H9 (cell line): ENCODE measurements around the gene PITPNB. TPM values are rescaled to one million over a fixed set of nuclear protein-coding genes. Genes with fewer than 3 reads are reported as not detected.

Source experiments
- DNase-seq: peaks from one replicate; pipeline ENCODE4 v3.0.0-alpha.2; 2017
- H2AFZ ChIP-seq: one replicate; pipeline ENCODE4 v1.6.1; 2013; ENCODE audit warnings: mild to moderate bottlenecking, low read length, control low read depth, moderate library complexity
- H2AK5ac ChIP-seq: 2 replicates; pipeline ENCODE4 v1.6.1; 2013; ENCODE audit warnings: low read length, control low read depth, mixed read lengths; ENCODE audit not compliant: insufficient read length
- H2BK120ac ChIP-seq: one replicate; pipeline ENCODE4 v1.6.1; 2013; ENCODE audit warnings: low read depth, mild to moderate bottlenecking, low read length, control low read depth, inconsistent platforms; ENCODE audit not compliant: poor library complexity, severe bottlenecking
- H2BK12ac ChIP-seq: 2 replicates; pipeline ENCODE4 v1.6.1; 2013; ENCODE audit warnings: low read length, control low read depth, mixed read lengths, low read depth; ENCODE audit not compliant: insufficient read length
- H2BK15ac ChIP-seq: 2 replicates; pipeline ENCODE4 v1.6.1; 2013; ENCODE audit warnings: low read depth, low read length, control low read depth
- H2BK20ac ChIP-seq: one replicate; pipeline ENCODE4 v1.6.1; 2013; ENCODE audit warnings: low read depth, mild to moderate bottlenecking, low read length, control low read depth, inconsistent platforms; ENCODE audit not compliant: poor library complexity, severe bottlenecking
- H2BK5ac ChIP-seq: 2 replicates; pipeline ENCODE4 v1.6.1; 2013; ENCODE audit warnings: low read length, control low read depth, mixed read lengths; ENCODE audit not compliant: insufficient read length
- H3K14ac ChIP-seq: 2 replicates; pipeline ENCODE4 v1.6.1; 2013; ENCODE audit warnings: low read length, control low read depth; ENCODE audit not compliant: insufficient read depth
- H3K18ac ChIP-seq: 2 replicates; pipeline ENCODE4 v1.6.1; 2013; ENCODE audit warnings: low read depth, mild to moderate bottlenecking, mixed read lengths, low read length, control low read depth; ENCODE audit not compliant: insufficient read length
- H3K23ac ChIP-seq: 2 replicates; pipeline ENCODE4 v1.6.1; 2013; ENCODE audit warnings: low read length, control low read depth, mixed read lengths, low read depth; ENCODE audit not compliant: insufficient read length
- H3K23me2 ChIP-seq: 2 replicates; pipeline ENCODE4 v1.6.1; 2013; ENCODE audit warnings: low read depth, mild to moderate bottlenecking, mixed read lengths, low read length, control low read depth; ENCODE audit not compliant: insufficient read length, poor library complexity, severe bottlenecking
- H3K27ac ChIP-seq: 2 replicates; pipeline ENCODE4 v1.5.1; 2013; ENCODE audit warnings: low read length, control low read depth, mixed read lengths, low read depth; ENCODE audit not compliant: insufficient read length
- H3K27me3 ChIP-seq: 2 replicates; pipeline ENCODE4 v1.6.1; 2013; ENCODE audit warnings: low read length, control low read depth, inconsistent platforms; ENCODE audit not compliant: insufficient read depth
- H3K4ac ChIP-seq: 2 replicates; pipeline ENCODE4 v1.6.1; 2013; ENCODE audit warnings: low read depth, mild to moderate bottlenecking, control low read depth, inconsistent platforms, low read length, moderate library complexity
- H3K4me1 ChIP-seq: 2 replicates; pipeline ENCODE4 v1.6.1; 2013; ENCODE audit warnings: low read length, control low read depth, inconsistent platforms; ENCODE audit not compliant: insufficient read depth
- H3K4me2 ChIP-seq: 2 replicates; pipeline ENCODE4 v1.6.1; 2013; ENCODE audit warnings: low read length, control low read depth, mixed read lengths; ENCODE audit not compliant: insufficient read length, insufficient read depth
- H3K56ac ChIP-seq: 2 replicates; pipeline ENCODE4 v1.6.1; 2013; ENCODE audit warnings: low read depth, mild to moderate bottlenecking, mixed read lengths, low read length, control low read depth; ENCODE audit not compliant: insufficient read length
- H3K79me1 ChIP-seq: 2 replicates; pipeline ENCODE4 v1.6.1; 2013; ENCODE audit warnings: low read depth, mild to moderate bottlenecking, moderate library complexity, low read length, control low read depth, inconsistent platforms; ENCODE audit not compliant: insufficient read depth, poor library complexity, severe bottlenecking
- H3K79me2 ChIP-seq: 2 replicates; pipeline ENCODE4 v1.6.1; 2013; ENCODE audit warnings: low read length, control low read depth, inconsistent platforms; ENCODE audit not compliant: insufficient read depth
- H3K9ac ChIP-seq: 2 replicates; pipeline ENCODE4 v1.6.1; 2013; ENCODE audit warnings: low read length, control low read depth, mixed read lengths; ENCODE audit not compliant: insufficient read length; ENCODE audit errors: extremely low read depth
- H3K9me3 ChIP-seq: one replicate; pipeline ENCODE4 v1.6.1; 2013; ENCODE audit warnings: low read depth, low read length, inconsistent platforms; ENCODE audit not compliant: control insufficient read depth
- H3T11ph ChIP-seq: one replicate; pipeline ENCODE4 v1.6.1; 2013; ENCODE audit warnings: mild to moderate bottlenecking, low read length, control low read depth, inconsistent platforms
- H4K20me1 ChIP-seq: one replicate; pipeline ENCODE4 v1.6.1; 2013; ENCODE audit not compliant: control insufficient read depth, insufficient read length, insufficient read depth
- H4K5ac ChIP-seq: 2 replicates; pipeline ENCODE4 v1.6.1; 2013; ENCODE audit warnings: low read depth, mild to moderate bottlenecking, mixed read lengths, low read length, control low read depth; ENCODE audit not compliant: insufficient read length
- H4K8ac ChIP-seq: replicated peaks from 2 replicates; pipeline ENCODE4 v1.6.1; 2013; ENCODE audit warnings: low read length, control low read depth, mixed read lengths, low read depth; ENCODE audit not compliant: insufficient read length
- H4K91ac ChIP-seq: 2 replicates; pipeline ENCODE4 v1.6.1; 2013; ENCODE audit warnings: low read depth, mild to moderate bottlenecking, moderate library complexity, mixed read lengths, low read length, control low read depth; ENCODE audit not compliant: insufficient read length
- H3K27ac Mint-ChIP-seq, 3 experiments: 2 replicates in 2 of 3; 3 replicates in 1 of 3; pipeline ENCODE4 v1.8.0; 2020 to 2021; ENCODE audit warnings: mixed read lengths in 3 of 3, mild to moderate bottlenecking in 1 of 3, moderate library complexity in 1 of 3
- H3K27me3 Mint-ChIP-seq: 2 replicates; pipeline ENCODE4 v1.8.0; 2021; ENCODE audit warnings: low read depth, mild to moderate bottlenecking, moderate library complexity, mixed read lengths
- H3K36me3 Mint-ChIP-seq, 3 experiments: 2 replicates in 2 of 3; 3 replicates in 1 of 3; pipeline ENCODE4 v1.8.0; 2020 to 2021; ENCODE audit warnings: low read depth in 3 of 3, mixed read lengths in 3 of 3; ENCODE audit not compliant: insufficient read depth in 1 of 3
- H3K4me1 Mint-ChIP-seq, 2 experiments: 2 replicates each; pipeline ENCODE4 v1.8.0; 2020; ENCODE audit warnings: mixed read lengths in 2 of 2
- H3K4me3 Mint-ChIP-seq, 2 experiments: 2 replicates in 1 of 2; 3 replicates in 1 of 2; pipeline ENCODE4 v1.8.0; 2020 to 2021; ENCODE audit warnings: mild to moderate bottlenecking in 2 of 2, mixed read lengths in 2 of 2, moderate library complexity in 1 of 2
- H3K9me3 Mint-ChIP-seq, 2 experiments: 2 replicates in 1 of 2; 3 replicates in 1 of 2; pipeline ENCODE4 v1.8.0; 2020; ENCODE audit warnings: mild to moderate bottlenecking in 2 of 2, mixed read lengths in 2 of 2, moderate library complexity in 1 of 2
- WGBS: extraction: QIAGEN DNeasy Blood & Tissue Kit; methylation state at CpG from one replicate; pipeline ENCODE4 v1.1.7; 2013; ENCODE audit warnings: missing lambda C conversion rate, low lambda C conversion rate, mixed read lengths; ENCODE audit not compliant: insufficient read length; ENCODE audit errors: extremely low coverage; 5-methylcytosine and 5-hydroxymethylcytosine counted together
- total RNA-seq: library from RNA; stranded (reverse); gene quantifications from 2 replicates; pipeline ENCODE4 v1.2.1, GENCODE V29; 2021
- TF ChIP-seq, protein P1 (sequence below): fragments of 200-600 bp; sonication (generic); conservative IDR thresholded peaks from 3 replicates; pipeline ENCODE4 v1.8.0; 2021; ENCODE audit warnings: antibody characterized with exemption, mild to moderate bottlenecking

PITPNB gene
- total RNA-seq, 1 experiment from 2014 or later: 106 TPM

DNA sequence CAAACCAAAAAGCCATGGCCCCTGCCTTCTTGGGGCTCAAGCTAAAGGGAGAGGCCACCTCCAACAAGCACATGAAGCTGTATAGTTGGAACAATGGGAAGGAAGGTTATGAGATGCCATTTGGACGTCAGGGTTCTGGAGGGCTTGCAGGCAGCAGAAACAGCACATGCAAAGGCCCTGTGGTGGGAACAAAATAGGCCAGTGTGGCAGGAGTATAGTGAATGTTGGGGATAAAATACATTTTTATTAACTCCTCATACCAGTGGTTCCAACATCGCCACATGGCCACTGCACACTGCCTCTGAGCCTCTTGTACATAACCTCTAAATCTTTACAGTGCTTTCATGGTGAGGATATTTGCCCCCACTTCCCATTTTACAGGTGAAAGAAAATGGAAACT lies 85.3 kb downstream of the PITPNB start:
- no peak overlapping the region for H2BK12ac ChIP-seq
- no peak overlapping the region for H2BK5ac ChIP-seq
- no peaks in the 10 kb centered on the region for H3K27me3 ChIP-seq
- no peak overlapping the region for H2BK120ac ChIP-seq
- no peak overlapping the region for H2BK15ac ChIP-seq
- no peak overlapping the region for H3K56ac ChIP-seq
- H3K18ac ChIP-seq: no peak overlapping the region
- no peaks in the 10 kb centered on the region for H3K9me3 ChIP-seq
- H3K79me2 ChIP-seq: no peaks in the 10 kb centered on the region
- Mint-ChIP-seq H3K36me3 (peaks cover 6 to 16% (median 8%) of the 10 kb centered on the region in 3 experiments), H3K9me3 (peaks cover 12 to 16% of the 10 kb centered on the region in 2 experiments), H3K27me3 (peaks cover 3% of the 10 kb centered on the region; the same call in 1 of the 2 replicates), H3K4me3 (no peak overlapping the region), H3K4me1 (peaks cover 18 to 23% of the 10 kb centered on the region in 2 experiments), H3K27ac (no peak overlapping the region)
- H3K14ac ChIP-seq: no peak overlapping the region
- no peaks in the 10 kb centered on the region for H3K79me1 ChIP-seq
- H3K23me2 ChIP-seq: no peaks in the 10 kb centered on the region
- no peak overlapping the region for H4K91ac ChIP-seq
- no CpG with 5 or more reads among the region's 2 CpGs for WGBS
- no peak overlapping the region for H2AK5ac ChIP-seq
- no peak overlapping the region for H2BK20ac ChIP-seq
- no peak overlapping the region for H2AFZ ChIP-seq
- H4K8ac ChIP-seq: no peak overlapping the region
- no peak overlapping the region for H3K9ac ChIP-seq
- no peak for DNase-seq
- no peak overlapping the region for H3K4ac ChIP-seq
- H3K27ac ChIP-seq: no peak overlapping the region
- H4K20me1 ChIP-seq: no peaks in the 10 kb centered on the region
- H3K23ac ChIP-seq: no peak overlapping the region
- H4K5ac ChIP-seq: no peak overlapping the region
- no peak overlapping the region for H3T11ph ChIP-seq
- H3K4me1 ChIP-seq: no peaks in the 10 kb centered on the region; the same call in 1 of the 2 replicates
- no peak overlapping the region for H3K4me2 ChIP-seq
- TF ChIP-seq, protein P1, sequence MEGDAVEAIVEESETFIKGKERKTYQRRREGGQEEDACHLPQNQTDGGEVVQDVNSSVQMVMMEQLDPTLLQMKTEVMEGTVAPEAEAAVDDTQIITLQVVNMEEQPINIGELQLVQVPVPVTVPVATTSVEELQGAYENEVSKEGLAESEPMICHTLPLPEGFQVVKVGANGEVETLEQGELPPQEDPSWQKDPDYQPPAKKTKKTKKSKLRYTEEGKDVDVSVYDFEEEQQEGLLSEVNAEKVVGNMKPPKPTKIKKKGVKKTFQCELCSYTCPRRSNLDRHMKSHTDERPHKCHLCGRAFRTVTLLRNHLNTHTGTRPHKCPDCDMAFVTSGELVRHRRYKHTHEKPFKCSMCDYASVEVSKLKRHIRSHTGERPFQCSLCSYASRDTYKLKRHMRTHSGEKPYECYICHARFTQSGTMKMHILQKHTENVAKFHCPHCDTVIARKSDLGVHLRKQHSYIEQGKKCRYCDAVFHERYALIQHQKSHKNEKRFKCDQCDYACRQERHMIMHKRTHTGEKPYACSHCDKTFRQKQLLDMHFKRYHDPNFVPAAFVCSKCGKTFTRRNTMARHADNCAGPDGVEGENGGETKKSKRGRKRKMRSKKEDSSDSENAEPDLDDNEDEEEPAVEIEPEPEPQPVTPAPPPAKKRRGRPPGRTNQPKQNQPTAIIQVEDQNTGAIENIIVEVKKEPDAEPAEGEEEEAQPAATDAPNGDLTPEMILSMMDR: no peak
